Suprapubic skin (tissue), 4 donors: ENCODE data around the gene SLC2A8.

Source experiments
- EP300 ChIP-seq: sonication (generic); formaldehyde crosslinking; IDR thresholded peaks from one replicate; pipeline ENCODE4 v1.6.1; 2017; ENCODE audit warnings: antibody characterized with exemption
- POLR2A ChIP-seq, 2 donors: fragments of 450-650 bp; IDR thresholded peaks; one replicate each; pipeline ENCODE4 v1.6.1; 2017; ENCODE audit warnings: antibody characterized with exemption in 2 of 2, mild to moderate bottlenecking in 2 of 2, moderate library complexity in 2 of 2
- POLR2AphosphoS5 ChIP-seq, 3 donors: sonication (generic); formaldehyde crosslinking; IDR thresholded peaks; one replicate each; pipeline ENCODE4 v1.6.1; 2017; ENCODE audit warnings: antibody characterized with exemption in 3 of 3

- TF ChIP-seq EP300 (no peak), POLR2A (IDR thresholded peaks at IDR 0.05) (no peak), POLR2AphosphoS5 (IDR thresholded peaks at IDR 0.05) (no peak)
These were observed 25.8 kb downstream of the SLC2A8 start for GRCh38 chr9:127422787-127423186.
